HG02884 (cell line): Measurements from ENCODE around the gene KRT72.

ENCODE experiments used
- ATAC-seq: cut with Tn5 transposase; IDR thresholded peaks from one replicate; pipeline ENCODE4 v1.9.1; 2021; ENCODE audit warnings: mild to moderate bottlenecking, moderate library complexity; ENCODE audit not compliant: unreplicated experiment

Gene KRT72

DNA sequence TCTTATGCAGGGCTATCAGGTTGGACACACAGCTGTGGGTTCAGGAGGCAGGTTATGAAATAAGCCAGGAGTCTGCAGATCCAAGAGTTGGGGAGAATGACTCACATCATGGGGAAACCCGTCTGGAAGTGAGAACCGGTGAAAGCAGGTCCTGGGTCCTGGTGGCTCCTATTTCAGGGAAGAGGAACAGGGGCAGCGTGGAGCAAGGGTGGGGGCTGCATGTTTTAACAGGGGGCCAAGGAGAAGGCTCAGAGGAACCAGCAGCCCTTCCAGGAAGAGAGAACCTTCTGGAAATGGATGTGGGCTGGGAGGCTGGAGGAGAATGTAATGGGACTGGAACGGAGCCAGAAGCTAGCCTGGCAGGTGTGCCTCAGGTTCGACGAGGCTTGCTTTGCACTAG, 19.8 kb downstream of the KRT72 start:
- ATAC-seq = no peak

DNA sequence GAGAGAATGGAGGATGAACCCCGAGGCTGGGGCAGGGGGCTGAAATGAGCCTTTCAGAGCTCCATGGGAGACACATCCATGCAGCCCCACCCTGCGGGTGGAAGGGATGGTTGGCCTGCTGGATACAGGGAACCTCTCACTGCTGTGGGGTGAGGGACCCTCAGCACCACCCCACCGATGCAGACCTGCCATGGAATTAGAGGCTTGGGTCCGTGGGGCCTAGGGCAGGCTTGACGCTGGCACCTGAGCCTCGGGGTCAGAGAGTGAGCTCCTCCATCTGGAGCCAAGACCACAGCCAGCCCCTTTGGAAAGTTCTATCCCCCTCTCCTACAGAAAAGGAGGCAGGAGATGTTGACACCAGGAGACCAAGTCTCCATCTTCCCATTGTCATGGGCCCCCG, 20.2 kb downstream of the KRT72 start:
- ATAC-seq = no peak

DNA sequence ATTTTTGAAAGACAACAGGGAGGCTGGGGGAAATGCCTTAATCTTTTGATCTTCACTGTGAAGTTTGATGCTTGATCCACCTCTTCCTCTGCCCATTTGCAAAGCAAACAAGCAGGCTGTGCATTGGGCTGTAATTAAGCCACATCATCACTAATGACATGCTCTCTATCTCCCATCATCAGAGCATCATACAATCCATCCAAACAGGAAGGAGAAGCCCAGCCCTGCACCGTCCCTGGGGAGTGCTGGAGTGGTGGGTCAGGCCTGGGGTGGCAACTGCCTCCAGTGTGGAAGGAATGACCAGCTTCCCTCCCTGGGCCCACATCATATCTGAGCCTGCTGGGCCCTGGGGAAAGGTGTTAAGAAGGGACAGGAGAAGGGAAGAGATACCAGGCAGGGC, 20.8 kb downstream of the KRT72 start:
- no peak for ATAC-seq

DNA sequence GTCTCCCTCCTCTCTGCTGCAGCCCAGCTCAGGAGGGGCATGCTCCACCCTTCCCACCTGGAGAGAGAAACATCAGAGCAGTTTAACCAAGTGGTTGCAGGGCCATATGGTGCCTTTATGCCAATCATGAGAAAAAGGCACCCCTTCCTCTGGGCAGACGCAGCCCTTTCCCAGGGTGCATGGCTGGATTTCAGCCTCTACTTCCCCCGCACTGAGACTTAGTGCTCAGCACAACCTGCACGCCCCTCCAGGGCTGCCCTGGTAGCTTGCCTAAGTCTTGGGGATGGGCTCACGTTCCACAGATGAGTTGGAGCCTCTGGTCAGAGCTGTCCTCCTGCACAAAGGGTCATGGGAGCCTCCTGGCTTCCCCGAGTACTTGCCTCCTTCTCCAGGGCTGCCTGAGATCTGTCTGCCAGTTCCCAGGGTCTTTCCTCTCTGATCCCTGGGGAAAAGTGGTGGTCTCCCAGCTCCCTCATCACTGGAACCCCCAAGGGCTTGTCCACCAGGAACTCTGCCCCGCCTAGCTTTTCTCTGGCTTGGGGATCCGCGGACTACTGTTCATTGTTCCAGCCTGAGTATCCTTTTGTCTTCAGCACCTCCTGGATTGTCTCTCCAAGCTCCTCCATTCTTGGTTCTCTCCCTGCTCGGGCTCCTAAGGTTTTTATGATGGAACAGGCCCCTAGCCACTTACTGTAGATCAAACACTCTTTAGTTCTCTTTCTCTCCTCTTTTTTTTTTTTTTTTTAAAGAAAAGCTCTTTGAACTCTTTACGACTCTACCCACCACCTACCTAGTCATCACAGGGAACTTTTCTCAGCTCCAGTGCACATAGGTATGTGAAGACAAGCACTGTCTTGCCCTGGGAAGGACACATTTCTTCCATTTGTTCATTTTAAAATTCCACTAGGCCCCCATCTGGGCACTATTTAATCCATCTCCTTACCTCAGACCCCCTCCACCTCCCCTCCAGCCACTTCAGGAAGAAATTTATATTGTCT, 21.5 kb downstream of the KRT72 start:
- ATAC-seq = no peak

DNA sequence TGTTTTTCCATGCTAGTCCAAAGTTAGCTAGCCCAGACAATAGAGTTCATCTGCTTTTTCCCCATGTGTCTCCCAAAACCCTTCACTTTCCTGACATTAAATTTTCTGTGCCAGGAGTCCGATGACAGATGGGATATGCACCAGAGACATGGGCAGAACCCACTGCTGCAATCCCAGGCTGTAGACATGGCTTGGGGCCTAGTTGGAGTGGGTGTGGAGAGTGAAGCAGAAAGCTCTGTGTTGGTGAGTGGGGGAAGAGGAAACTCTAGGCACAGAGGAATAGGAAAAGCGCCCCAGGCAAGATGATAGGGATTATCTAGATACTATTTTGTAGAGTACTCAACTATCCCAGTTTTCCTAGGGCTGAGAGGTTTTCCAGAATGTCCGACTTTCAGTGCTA, 22.8 kb downstream of the KRT72 start:
- ATAC-seq = no peak

DNA sequence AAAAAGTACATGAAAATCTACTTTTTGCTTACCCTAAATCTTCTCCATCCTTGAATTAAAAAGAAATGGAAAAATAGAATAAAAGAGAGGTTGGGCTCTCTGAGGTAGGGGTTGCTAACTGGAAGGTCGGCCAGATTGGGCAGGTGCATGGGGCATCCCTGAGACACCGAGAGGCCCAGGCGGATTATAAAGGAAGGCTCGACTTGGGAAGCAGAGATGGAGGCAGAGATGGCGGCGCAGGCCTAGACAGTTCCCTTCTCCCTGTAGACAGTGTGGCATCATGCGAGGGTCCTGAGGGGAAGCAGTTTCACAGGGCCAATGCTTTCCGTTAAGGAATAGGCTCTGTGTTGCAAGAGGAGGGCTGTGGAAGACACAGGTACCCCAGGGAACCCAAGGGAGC, 23.9 kb downstream of the KRT72 start:
- no peak for ATAC-seq

DNA sequence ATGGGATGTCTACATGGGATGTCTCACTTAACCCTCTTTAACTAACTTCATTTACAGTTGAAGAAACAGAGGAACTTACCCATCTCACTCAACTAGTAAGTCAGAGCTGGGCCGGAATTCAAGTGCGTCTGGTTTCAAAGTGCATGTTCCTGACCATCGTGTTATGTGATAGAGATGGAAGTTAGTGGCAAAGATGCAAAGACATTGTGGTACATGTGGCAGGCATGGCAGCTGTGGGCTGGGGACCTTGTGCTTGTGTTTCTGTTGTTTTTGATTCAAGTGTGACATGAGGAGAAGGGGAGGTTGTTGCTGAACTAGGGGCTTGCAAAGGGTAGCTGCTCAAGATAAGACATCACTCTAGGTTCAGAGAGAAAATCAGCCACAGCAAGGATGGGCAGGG, 25.3 kb downstream of the KRT72 start:
- ATAC-seq = no peak

DNA sequence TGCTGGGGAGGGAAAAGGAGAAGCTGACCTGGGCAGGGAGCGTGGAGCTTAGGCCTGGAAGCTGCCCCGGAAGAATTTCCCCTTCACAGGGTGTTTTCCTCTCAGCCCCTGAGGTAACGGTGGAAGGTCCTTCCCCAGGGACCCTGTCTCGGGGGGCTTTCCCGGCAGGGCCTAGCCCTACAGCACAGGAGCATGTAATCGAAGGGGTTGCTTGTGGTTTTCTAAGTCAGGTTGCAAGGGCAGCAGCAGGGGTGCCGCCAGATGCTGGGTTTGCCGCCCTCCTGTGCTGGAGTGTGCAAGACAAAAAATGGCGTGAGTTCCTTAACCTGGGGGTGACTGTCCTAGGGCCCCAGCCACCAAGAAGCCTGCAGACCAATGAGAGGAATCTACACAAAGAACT, 26.0 kb downstream of the KRT72 start:
- no peak for ATAC-seq

DNA sequence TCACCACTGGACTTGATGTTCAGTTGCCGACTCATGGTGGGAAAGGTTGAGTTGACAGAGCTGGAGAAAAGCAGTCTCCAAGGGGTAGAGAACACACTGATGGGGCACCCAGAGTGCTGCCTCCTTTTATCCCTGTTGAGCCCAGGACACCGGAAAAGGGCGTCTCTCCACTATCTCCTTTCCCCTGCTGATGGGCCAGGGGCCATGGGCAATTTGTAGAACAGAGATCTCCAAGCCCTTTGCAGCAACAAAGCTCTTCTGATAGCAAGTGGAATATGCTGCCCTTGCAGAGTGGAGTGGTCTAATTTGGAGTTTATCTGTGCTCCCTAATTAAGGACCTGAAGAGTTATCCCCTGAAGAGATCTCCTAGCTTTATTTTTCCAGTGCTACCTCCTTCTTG, 27.5 kb downstream of the KRT72 start, which contains the start of gene KRT74:
Gene KRT74, minus strand, starts transcription at position 101 of the 400 bp plus-strand sequence. Its CDS starts 66 bp downstream, at position 35.
- ATAC-seq = no peak

DNA sequence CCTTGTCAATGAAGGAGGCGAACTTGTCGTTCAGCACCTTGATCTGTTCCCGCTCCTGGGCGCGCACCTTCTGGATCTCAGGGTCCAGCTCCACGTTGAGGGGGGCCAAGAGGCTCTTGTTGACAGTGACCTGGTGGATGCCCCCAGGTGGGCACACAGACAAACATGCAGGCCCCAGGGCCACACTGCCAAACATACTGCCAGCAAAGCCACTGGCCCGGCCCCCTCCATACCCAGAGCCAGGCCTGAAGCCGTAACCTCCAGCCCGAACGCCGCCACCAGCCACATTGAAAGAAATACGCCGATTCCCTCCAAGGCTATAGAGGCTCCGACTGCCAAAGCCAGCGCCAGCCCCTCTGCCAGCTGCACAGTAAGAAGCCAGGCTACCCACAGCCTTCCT, 28.0 kb downstream of the KRT72 start:
- no peak for ATAC-seq

DNA sequence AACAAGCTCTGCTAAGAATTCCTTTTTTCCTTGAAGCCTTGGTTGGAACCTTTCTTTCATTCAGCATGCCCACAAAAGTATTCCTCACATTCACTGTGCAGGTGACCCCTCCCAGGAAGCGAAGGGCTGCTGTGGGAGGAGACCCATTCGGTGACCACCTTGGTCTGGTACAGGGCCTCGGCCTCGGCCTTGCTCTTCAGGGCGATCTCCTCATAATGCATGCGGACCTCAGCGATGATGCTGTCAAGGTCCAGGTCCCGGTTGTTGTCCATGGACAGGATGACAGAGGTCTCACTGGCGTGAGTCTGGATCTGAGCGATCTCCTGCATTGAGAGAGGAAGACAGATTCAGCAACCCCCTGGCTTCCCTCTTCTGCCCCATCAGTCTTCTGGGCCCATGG, 30.8 kb downstream of the KRT72 start:
- no peak for ATAC-seq

DNA sequence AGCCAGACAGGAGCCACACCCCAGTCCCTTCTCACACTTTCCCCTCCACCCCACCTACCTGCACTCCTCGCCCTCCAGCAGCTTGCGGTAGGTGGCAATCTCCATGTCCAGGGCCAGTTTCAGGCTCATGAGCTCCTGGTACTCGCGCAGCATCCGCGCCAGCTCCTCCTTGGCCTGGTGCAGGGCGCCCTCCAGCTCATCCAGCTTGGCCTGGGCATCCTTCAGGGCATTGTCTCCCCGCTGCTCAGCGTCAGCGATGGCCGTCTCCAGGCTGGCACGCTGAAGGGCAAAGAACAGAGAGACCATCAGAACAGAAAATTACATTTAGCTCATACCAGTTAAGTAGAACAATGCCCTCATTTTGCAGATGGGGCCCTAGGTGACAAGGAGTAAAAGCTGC, 33.2 kb downstream of the KRT72 start:
- ATAC-seq = no peak

DNA sequence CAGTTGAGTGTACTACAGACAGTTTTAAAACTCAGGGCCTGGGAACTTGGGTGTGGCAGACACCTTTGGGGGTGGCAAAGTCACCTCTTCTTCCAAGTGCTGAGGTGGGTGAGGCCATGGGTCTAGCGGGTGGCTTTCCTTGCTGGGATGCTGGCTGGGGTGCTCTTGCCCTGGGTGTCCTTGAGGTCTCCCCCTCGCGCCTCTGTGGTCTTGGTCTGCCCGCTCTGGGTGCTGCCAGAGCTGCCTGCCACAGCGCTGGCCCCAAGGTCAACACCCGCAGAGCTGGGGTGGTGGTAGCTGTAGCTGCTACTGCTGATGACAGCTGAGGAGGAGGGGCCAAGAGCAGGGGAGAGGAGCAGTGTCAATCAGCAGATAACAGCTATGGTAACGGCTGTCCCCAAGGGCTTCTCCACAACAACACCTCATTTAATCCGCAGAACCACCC, 34.4 kb downstream of the KRT72 start:
- no peak for ATAC-seq

DNA sequence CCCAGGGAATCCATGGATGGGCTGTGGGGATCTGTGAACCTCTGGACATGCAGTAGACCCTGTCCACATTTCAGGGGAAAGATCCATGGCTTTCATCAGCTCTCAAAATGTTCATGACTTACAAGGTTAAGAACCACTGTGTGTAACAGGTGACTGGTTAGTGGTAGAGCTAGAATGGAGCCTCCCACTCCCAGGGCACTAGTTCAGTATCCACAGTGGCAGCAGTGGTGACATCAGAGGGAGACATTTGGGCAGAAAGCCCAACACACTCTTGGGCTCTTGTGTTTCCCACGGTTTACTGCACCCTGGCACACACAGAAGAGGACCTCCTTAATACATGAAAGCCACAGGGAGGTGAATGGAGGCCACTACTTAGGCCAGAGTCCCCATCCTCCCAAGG, 36.7 kb downstream of the KRT72 start:
- no peak for ATAC-seq

DNA sequence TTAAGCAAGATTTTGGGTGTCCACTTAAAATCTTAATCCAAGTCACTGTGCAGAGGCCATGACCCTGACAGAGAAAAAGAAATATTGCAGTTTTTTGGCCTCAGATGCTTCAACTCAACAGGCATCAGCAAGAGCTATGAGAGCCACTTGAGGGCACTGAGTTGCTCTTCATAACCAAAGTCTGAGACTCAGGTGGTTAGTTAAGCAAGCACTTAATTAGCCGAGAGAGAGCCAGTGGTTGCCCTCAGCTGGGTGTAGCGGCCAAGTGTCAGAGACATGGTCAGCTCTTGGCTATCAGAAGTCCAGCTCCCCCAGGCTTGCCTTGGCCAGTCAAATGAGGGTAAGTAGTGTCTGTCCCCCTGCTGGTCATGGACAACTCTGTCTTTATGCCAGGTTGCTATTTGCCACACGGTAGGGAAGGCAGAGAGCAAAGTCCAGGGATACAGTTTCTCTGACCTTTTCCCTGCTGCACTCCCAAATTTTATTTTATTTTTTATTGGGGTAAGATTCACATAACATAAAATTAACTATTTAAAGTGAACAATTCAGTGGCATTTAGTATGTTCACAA, 39.3 kb downstream of the KRT72 start:
- ATAC-seq = no peak

DNA sequence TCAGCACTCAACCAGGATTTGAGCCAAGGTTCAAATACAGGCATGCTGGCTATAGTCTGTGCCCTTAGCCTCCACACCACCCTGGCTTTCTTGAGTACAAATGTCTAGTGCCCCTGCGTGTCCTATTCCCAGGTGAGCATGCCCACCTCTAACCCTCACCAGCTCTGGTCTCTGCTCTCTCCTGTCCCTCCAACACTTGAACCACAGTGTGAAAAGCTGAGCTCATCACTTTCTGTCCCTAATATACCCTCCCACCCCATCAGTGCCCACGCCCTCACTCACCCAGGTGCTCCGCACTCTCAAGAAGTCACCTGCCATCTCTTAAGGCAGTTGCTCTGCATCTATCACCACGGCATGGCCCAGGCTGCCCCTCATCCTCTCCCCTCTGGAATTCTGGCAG, 41.3 kb downstream of the KRT72 start:
- ATAC-seq = no peak

DNA sequence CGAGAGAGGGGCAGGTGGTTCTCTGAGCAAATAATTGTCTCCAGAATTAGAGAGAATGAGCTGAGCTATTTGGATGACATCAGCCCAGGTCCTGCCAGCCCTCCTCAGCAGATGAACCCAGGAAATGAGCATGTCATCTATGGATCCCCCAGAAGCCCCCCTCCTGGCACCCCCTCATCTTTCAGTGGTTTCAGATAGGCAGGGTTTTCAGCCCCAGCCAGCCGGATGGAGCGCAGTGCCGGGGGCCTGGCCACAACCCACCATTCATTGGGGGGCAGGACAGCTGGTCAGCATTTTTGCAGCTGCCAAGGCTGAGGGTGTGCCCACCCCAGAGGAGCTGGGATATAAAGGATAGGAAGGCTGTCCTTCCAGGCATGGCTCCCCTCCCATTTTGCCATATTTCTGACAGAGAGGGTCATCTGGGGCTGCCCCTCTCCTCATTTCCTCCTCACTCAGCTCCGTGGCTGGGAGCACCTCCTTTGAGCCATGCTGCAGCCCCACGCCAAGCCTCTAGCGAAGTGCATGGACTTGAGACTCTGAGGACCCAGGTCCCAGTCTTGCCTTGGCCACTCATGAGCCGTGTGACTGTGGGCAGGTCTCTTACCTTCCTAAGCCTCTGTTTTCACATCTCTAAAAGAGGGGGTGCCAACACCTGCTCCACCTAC, 42.4 kb downstream of the KRT72 start:
- no peak for ATAC-seq

DNA sequence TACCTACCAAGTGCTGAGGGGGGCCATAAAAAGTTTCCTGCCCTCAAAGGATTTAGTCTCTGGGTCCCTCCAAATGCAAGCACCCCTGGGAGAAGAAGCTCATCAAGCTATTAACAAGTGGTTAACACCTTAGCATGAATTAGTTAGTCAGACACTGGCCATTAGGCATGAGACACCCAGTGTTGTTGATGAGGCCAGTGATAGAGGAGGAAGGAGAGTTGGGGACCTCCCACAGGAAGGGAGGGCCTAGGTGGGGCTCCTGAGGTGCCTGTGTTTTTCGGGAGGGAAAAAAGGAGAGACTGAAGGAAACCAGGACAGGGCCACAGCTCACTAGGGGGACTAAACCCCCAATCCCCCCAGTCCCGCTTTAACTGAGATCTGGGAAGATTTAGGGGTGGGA, 43.8 kb downstream of the KRT72 start:
- no peak for ATAC-seq

DNA sequence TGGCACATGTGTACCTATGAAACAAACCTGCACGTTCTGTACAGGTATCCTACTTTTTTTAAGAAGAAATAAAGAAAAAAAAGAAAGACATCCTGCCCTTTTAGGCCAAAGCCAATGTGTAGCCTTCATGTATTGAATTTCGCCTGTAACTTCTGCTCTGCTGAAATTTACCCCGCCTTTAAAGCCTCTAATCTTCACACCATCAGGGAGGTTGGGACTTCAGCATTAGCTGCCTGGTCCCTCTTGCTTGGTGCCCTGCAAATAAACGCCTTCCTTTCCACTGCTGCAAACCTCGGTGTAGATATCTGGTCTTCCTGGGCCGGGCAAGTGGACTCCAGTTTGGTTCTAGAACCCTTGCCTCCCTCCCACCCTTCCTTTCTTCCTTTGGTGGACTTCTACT, 45.7 kb downstream of the KRT72 start:
- ATAC-seq = no peak

DNA sequence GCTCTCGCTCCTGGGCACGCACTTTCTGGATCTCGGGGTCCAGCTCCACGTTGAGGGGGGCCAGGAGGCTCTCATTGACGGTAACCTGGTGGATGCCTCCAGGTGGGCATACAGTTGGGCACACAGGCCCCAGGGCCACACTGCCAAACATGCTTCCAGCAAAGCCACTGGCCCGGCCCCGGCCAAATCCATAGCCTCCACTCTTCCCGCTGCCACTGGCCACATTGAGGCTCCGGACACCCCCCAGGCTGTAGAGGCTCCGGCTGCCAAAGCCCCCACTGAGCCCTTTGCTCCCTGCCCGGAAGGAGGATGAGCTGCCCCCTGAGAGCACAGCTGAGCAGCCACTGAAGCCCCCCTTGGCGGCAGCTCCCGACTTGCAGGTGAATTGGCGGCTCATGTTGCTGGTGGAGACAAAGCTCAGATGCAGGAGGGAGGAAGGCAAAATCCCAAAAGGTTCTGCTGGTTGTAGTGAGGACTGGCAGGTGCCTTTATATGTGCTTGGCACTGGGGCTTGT, 48.5 kb downstream of the KRT72 start, which contains the start of gene KRT71:
Gene KRT71, minus strand, starts transcription at position 465 of the 515 bp plus-strand sequence. Its CDS starts 68 bp downstream, at position 397.
- ATAC-seq = no peak

DNA sequence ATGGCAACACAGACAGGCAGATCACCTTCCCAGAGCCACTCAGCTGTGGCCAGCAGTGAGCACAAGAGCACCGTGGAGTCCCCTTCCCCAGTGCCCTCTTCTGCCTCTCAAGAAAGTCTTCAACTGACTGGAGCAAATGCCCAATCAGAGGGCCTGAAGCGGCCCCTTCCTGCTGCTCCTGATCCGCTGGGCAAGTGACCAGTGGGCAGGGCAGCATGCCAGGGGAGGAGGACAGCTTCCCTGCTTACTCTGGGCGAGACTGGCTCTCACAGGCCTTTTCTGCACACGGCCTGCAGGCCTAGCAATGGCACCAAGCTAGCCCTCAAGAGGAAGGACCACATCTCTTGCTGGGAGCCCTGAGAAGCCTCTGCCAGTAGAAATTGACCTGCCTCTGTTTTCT, 49.2 kb downstream of the KRT72 start:
- ATAC-seq = no peak
